ENCODE data around the gene CCDC33.

The CCDC33 gene

GRCh38 chr15:74268020-74268419 is 31.9 kb downstream of the CCDC33 start:
- no peak for TF ChIP-seq CTCF (IDR thresholded peaks at IDR 0.05; ENCODE audit: low read depth, low read length, missing control alignments)
- no peak overlapping the region for H3K4me3 ChIP-seq (replicated peaks; ENCODE audit: low read depth, low read length)
- DNase-seq (ENCODE audit: extremely low read depth, low read depth), result no peak

GRCh38 chr15:74269362-74270035 is 33.4 kb downstream of the CCDC33 start:
- DNase-seq (ENCODE audit: extremely low read depth, low read depth), result no peak
- no peak for TF ChIP-seq CTCF (IDR thresholded peaks at IDR 0.05; ENCODE audit: low read depth, low read length, missing control alignments)
- no peak overlapping the region for H3K4me3 ChIP-seq (replicated peaks; ENCODE audit: low read depth, low read length)

GRCh38 chr15:74270155-74270554 is 34.0 kb downstream of the CCDC33 start:
- TF ChIP-seq CTCF (IDR thresholded peaks at IDR 0.05; ENCODE audit: low read depth, low read length, missing control alignments), result no peak
- no peak overlapping the region for H3K4me3 ChIP-seq (replicated peaks; ENCODE audit: low read depth, low read length)
- no peak for DNase-seq (ENCODE audit: extremely low read depth, low read depth)

GRCh38 chr15:74270854-74271520 is 34.9 kb downstream of the CCDC33 start:
- TF ChIP-seq CTCF (IDR thresholded peaks at IDR 0.05; ENCODE audit: low read depth, low read length, missing control alignments), result no peak
- DNase-seq (ENCODE audit: extremely low read depth, low read depth), result no peak
- no peak overlapping the region for H3K4me3 ChIP-seq (replicated peaks; ENCODE audit: low read depth, low read length)

GRCh38 chr15:74272812-74273211 is 36.7 kb downstream of the CCDC33 start:
- no peak overlapping the region for H3K4me3 ChIP-seq (replicated peaks; ENCODE audit: low read depth, low read length)
- DNase-seq (ENCODE audit: extremely low read depth, low read depth), result no peak
- no peak for TF ChIP-seq CTCF (IDR thresholded peaks at IDR 0.05; ENCODE audit: low read depth, low read length, missing control alignments)

- TF ChIP-seq CTCF (IDR thresholded peaks at IDR 0.05; ENCODE audit: low read depth, low read length, missing control alignments), result no peak
- no peak for DNase-seq (ENCODE audit: extremely low read depth, low read depth)
- no peak overlapping the region for H3K4me3 ChIP-seq (replicated peaks; ENCODE audit: low read depth, low read length)
Measured at GRCh38 chr15:74274470-74275038, 38.4 kb downstream of the CCDC33 start.
